ENCODE measurements around the gene AP3D1.
"Not testable (repeated sequence)": the region's sequence is repeated elsewhere in the genome, so short reads cannot be mapped to it uniquely, and the experiment has no call there.

Gene AP3D1

DNA sequence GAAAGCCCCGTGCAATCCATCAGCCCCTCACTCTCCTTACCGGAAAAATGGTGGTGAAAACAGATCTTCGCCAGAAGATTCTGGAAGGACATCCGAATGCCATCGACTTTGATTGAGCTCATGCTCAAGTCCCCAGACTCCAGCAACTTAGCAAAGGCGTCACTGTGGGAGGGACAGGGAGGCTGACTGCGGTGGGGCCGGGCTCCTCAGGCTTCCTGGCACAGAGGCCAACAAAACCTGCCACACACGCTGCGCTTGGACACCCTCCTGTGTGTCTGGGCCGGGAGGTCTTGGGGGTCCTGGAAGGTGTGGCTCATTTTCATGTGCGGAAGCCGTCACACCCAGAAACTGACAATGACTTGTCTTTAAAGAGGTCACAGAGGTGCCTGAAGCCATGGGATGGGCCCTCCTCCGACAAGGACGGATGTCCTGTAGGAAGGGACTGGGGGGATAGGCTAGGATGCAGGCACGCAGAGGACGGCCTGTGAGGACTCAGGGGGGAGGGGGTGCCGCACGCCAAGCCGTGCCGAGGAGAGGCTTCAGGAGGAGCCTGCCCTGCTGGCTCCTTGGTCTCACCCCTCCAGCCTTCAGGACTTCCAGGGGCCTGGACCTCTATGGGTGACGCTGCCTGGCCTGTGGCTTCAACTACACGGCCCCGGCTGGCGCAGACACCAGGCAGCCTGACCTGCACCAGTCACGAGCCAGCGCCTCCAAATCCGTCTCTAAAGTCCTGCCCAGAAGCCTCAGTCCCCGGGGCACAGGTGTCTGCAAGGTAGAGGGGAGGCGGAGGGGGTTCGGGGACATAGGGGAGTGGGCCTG is 42.1 kb downstream of the AP3D1 start:
- DNase-seq (ENCODE audit: low spot score): no peak

- DNase-seq (ENCODE audit: low spot score): no peak
These were observed 42.9 kb downstream of the AP3D1 start for GRCh38 chr19:2108251-2109016.

GRCh38 chr19:2103045-2103707 is 48.2 kb downstream of the AP3D1 start:
- no peak for DNase-seq (ENCODE audit: low spot score)

GRCh38 chr19:2101417-2102335 is 49.7 kb downstream of the AP3D1 start:
- no peak for DNase-seq (ENCODE audit: low spot score)

GRCh38 chr19:2100719-2101061 is 50.7 kb downstream of the AP3D1 start:
- DNase-seq (ENCODE audit: low spot score): no peak

- no peak for DNase-seq (ENCODE audit: low spot score)
These were observed 51.2 kb downstream of the AP3D1 start for GRCh38 chr19:2099937-2100718.

GRCh38 chr19:2099054-2099501 is 52.3 kb downstream of the AP3D1 start:
- DNase-seq (ENCODE audit: low spot score): no peak

DNA sequence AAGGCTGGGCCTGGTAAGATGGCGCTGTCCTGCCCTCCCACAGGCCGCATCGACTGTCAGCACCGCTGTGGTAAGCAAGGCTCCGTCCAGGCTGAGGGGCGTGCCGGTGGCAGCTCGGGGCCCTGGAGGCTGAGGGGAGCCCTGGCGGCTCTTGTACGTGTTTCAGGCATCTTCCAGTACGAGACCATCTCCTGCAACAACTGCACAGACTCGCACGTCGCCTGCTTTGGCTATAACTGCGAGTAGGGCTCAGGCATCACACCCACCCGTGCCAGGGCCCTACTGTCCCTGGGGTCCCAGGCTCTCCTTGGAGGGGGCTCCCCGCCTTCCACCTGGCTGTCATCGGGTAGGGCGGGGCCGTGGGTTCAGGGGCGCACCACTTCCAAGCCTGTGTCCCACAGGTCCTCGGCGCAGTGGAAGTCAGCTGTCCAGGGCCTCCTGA is 53.5 kb downstream of the AP3D1 start:
- DNase-seq (ENCODE audit: low spot score): no peak

- no peak for DNase-seq (ENCODE audit: low spot score)
These were observed 54.0 kb downstream of the AP3D1 start for GRCh38 chr19:2097203-2097885.

GRCh38 chr19:2096480-2097202 is 54.7 kb downstream of the AP3D1 start, which contains the start of gene IZUMO4:
TSS of gene IZUMO4 (plus strand) at chr19:2096915. CDS start at chr19:2096946, 31 bp downstream.
- DNase-seq (ENCODE audit: low spot score): peak; percentile 98

- DNase-seq (ENCODE audit: low spot score): no peak
These were observed 55.3 kb downstream of the AP3D1 start, which contains the start of gene MOB3A for GRCh38 chr19:2096034-2096479. TSS of gene MOB3A (minus strand) at chr19:2096326. CDS start at chr19:2078560, 17,766 bp downstream.

- not testable (repeated sequence) for DNase-seq (ENCODE audit: low spot score)
These were observed 59.3 kb downstream of the AP3D1 start for GRCh38 chr19:2091926-2092525.

DNA sequence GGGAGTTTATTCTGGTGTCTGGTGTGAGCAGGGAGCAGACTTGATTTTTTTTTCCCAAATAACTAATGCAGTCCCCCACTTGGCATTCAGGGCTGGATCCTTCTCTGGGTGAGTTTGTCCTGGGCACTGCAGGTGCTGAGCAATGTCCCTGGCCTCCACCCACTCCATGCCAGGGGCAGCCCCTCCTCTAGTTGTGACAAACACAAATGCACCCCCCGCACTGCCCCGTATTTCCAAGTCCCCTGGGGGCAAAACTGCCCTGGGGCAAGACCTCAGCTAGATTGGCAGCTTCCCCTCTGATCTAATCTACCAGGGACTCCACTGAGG is 61.7 kb downstream of the AP3D1 start:
- DNase-seq (ENCODE audit: low spot score): no peak

- peak; percentile 58 for DNase-seq (ENCODE audit: low spot score)
These were observed 62.2 kb downstream of the AP3D1 start for GRCh38 chr19:2089001-2089711.

DNA sequence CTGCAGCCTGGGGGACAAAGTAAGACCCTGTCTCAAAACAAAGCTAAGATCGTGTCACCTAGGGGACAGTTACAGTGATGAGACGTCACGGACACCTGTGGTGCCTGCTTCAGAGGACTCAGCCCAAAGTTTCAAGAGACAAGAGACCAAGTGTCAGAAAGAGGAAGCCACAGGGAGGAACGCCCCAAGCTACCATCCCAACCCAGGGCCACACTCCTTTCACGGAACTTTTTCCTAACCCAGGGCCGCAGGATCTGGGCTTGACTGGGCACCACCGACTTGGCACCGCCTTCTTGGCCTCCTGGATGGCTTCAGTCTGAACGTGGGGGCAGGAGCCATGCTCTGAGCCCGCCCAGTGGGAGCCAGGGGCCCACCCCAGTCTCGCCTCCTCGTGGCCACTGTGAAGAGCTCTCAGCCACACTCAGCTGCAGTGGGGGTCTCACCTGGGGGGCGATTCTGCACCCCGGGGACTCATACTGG is 63.7 kb downstream of the AP3D1 start:
- DNase-seq (ENCODE audit: low spot score): no peak

GRCh38 chr19:2086695-2087620 is 64.4 kb downstream of the AP3D1 start:
- not testable (repeated sequence) for DNase-seq (ENCODE audit: low spot score)
